ENCODE measurements around the gene WDHD1. TPM values are rescaled to one million over a fixed set of nuclear protein-coding genes. Genes with fewer than 3 reads are reported as not detected.
A peak's percentile ranks its signal among the peaks of the same experiment; 100 is the strongest.

WDHD1 gene
- total RNA-seq, 2 experiments from 2014 or later, result 1.8 to 2.2 TPM

DNA sequence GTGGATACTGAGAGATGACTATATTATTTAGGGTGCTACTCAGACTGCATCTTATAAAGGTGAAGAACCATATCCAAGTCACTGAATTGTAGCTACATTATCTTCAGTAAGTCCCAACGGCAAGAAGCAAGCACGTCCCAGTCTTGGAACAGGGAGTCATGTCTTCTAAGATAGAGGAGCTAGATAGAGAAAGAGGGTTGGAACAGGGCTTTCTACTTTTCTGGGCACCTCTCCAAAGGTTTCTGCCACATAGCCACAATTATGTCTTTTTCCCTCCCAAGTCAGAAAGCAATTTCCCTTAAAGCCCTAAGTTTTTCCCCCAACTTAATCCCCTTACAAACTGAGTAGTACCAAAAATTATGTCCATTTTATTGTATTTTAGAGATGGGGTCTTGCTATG lies 47.0 kb upstream of the WDHD1 start:
- intact Hi-C loops (cut with DNase I, micrococcal nuclease), result no loop called here
- TF ChIP-seq, protein P1, sequence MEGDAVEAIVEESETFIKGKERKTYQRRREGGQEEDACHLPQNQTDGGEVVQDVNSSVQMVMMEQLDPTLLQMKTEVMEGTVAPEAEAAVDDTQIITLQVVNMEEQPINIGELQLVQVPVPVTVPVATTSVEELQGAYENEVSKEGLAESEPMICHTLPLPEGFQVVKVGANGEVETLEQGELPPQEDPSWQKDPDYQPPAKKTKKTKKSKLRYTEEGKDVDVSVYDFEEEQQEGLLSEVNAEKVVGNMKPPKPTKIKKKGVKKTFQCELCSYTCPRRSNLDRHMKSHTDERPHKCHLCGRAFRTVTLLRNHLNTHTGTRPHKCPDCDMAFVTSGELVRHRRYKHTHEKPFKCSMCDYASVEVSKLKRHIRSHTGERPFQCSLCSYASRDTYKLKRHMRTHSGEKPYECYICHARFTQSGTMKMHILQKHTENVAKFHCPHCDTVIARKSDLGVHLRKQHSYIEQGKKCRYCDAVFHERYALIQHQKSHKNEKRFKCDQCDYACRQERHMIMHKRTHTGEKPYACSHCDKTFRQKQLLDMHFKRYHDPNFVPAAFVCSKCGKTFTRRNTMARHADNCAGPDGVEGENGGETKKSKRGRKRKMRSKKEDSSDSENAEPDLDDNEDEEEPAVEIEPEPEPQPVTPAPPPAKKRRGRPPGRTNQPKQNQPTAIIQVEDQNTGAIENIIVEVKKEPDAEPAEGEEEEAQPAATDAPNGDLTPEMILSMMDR (IDR thresholded peaks at IDR 0.05), result no peak
- ChIA-PET CTCF (no interaction called here), POLR2A (no interaction called here)
- no peaks in the 10 kb centered on the region for H3K9me3 Mint-ChIP-seq
- peaks cover 45% of the 10 kb centered on the region for H3K4me1 Mint-ChIP-seq (ENCODE audit: low read depth)
- Histone ChIP-seq H3K27me3 (ENCODE audit: control insufficient read depth in 1 of 2, insufficient read depth in 2 of 2, low read length in 2 of 2) (no peaks in the 10 kb centered on the region), H3K4me3 (ENCODE audit: low read length) (no peak overlapping the region), H3K27ac (ENCODE audit: low read depth in 1 of 2, low read length in 2 of 2) (no peak overlapping the region), H3K9me3 (ENCODE audit: control insufficient read depth in 1 of 2, insufficient read depth in 1 of 2, low read length in 2 of 2) (no peaks in the 10 kb centered on the region), H3K4me1 (ENCODE audit: insufficient read depth, low read length) (peaks cover 21% of the 10 kb centered on the region), H3K36me3 (ENCODE audit: insufficient read depth, low read length) (no peaks in the 10 kb centered on the region)
- no peak overlapping the region for H3K4me3 Mint-ChIP-seq
- no peak overlapping the region for H3K27ac Mint-ChIP-seq
- no peaks in the 10 kb centered on the region for H3K27me3 Mint-ChIP-seq
- no peak for DNase-seq
- no peaks in the 10 kb centered on the region for H3K36me3 Mint-ChIP-seq (ENCODE audit: low read depth)
- ATAC-seq (ENCODE audit: poor library complexity), result no peak

DNA sequence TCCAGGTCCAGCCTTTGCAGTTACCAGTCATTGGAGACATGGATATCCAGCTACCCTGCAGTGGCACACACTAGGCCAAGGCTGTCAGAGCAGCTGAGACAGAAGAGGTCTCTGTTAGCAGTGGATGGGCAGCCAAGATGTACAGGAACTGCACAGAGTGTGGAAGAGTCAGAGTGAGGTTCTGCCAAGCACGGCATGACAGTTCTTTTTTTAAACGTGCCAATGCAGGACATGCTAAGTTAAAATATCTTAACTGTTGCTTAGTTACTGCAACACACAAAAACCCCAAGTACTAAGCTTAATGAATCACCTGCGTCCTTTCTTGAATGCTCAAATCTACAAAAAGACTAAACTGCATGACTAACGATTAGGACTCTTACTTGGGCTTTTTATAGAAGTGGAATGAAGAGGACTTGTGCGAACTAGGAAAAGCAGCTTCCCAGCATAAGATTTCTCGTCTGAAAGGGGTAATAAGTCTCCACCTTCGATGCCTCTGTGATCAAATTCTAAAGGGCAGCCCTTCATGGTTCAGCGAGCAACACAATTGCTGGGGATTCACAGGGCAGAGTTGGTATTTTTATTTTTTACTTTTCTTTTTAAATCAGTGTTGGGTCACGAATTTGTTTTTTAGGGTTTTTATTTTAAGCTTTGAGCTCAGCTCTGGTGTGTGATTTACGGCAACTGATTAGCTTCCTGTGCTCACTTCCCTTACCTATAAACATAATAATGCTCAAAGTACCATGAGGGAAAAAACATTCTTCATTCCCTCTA lies 45.2 kb upstream of the WDHD1 start:
- H3K27ac ChIP-seq (ENCODE audit: low read depth in 1 of 2, low read length in 2 of 2), result peak overlapping the region in 1 of 2 donors; percentile 38
- Mint-ChIP-seq H3K4me3 (peak overlapping the region; percentile 64), H3K36me3 (ENCODE audit: low read depth) (peaks cover 7% of the 10 kb centered on the region), H3K9me3 (no peaks in the 10 kb centered on the region), H3K27ac (peak overlapping the region; percentile 79), H3K27me3 (no peaks in the 10 kb centered on the region), H3K4me1 (ENCODE audit: low read depth) (peaks cover 45% of the 10 kb centered on the region)
- H3K9me3 ChIP-seq (ENCODE audit: control insufficient read depth in 1 of 2, insufficient read depth in 1 of 2, low read length in 2 of 2), result no peaks in the 10 kb centered on the region
- peak overlapping the region; percentile 3 for H3K4me3 ChIP-seq (ENCODE audit: low read length)
- ATAC-seq (ENCODE audit: poor library complexity), result peak; percentile 82
- TF ChIP-seq, protein P1 (IDR thresholded peaks at IDR 0.05), result no peak
- no peaks in the 10 kb centered on the region for H3K36me3 ChIP-seq (ENCODE audit: insufficient read depth, low read length)
- H3K4me1 ChIP-seq (ENCODE audit: insufficient read depth, low read length), result peaks cover 21% of the 10 kb centered on the region
- POLR2A ChIA-PET, result interaction anchor here (0.8 to 3.6 kb wide), 10 partner anchors 12 to 1046 kb away, joined by 3 to 42 read pairs (median 3); partner anchors contain the start of genes CDKN3, MAPK1IP1L, PELI2 and SOCS4
- peak in 6 of 14 experiments; percentile 7 to 68 (median 34) for DNase-seq
- no peaks in the 10 kb centered on the region for H3K27me3 ChIP-seq (ENCODE audit: control insufficient read depth in 1 of 2, insufficient read depth in 2 of 2, low read length in 2 of 2)
- CTCF ChIA-PET, result interaction anchor here (0.5 to 3.0 kb wide), 6 partner anchors 17 to 89 kb away, joined by 3 to 24 read pairs (median 3); partner anchors contain the start of gene MAPK1IP1L
- intact Hi-C loops (cut with DNase I, micrococcal nuclease), result no loop called here

DNA sequence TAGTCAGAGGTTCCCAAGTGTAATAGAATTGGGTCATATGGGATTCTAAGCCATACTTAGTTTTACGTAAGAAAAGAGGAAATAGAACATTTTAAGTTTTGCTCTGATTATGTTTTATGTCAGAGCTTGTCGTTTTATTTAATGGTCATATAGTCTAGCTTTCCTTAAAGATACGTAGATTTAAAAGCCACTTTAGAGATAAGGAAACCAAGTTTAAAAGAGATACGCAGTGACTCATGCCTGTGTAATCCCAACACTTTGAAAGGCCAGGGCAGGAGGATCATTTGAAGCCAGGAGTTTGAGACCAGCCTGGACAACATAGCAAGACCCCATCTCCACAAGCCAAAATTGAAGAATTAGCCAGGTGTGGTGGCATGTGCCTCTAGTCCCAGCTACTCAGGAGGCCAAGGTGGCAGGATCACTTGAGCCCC lies 44.1 kb upstream of the WDHD1 start:
- H3K36me3 ChIP-seq (ENCODE audit: insufficient read depth, low read length), result peaks cover 7% of the 10 kb centered on the region
- ChIA-PET CTCF (interaction anchor here (3.0 kb wide), 1 partner anchor 20 kb away, joined by 24 read pairs; the partner anchor contains the start of gene MAPK1IP1L), POLR2A (interaction anchor here (1.2 to 3.6 kb wide), 2 partner anchors 12 to 19 kb away, joined by 3 to 42 read pairs; partner anchors contain the start of gene MAPK1IP1L)
- H3K9me3 ChIP-seq (ENCODE audit: control insufficient read depth in 1 of 2, insufficient read depth in 1 of 2, low read length in 2 of 2), result no peaks in the 10 kb centered on the region
- Mint-ChIP-seq H3K27ac (peak overlapping the region; percentile 79), H3K9me3 (no peaks in the 10 kb centered on the region), H3K4me3 (peak overlapping the region; percentile 2), H3K27me3 (no peaks in the 10 kb centered on the region), H3K4me1 (ENCODE audit: low read depth) (peaks cover 45% of the 10 kb centered on the region), H3K36me3 (ENCODE audit: low read depth) (peaks cover 15% of the 10 kb centered on the region)
- no peak for ATAC-seq (ENCODE audit: poor library complexity)
- peak overlapping the region in 1 of 2 donors; percentile 2 for H3K27ac ChIP-seq (ENCODE audit: low read depth in 1 of 2, low read length in 2 of 2)
- TF ChIP-seq, protein P1 (IDR thresholded peaks at IDR 0.05), result no peak
- no peak overlapping the region for H3K4me3 ChIP-seq (ENCODE audit: low read length)
- no peak for DNase-seq
- H3K27me3 ChIP-seq (ENCODE audit: control insufficient read depth in 1 of 2, insufficient read depth in 2 of 2, low read length in 2 of 2), result no peaks in the 10 kb centered on the region
- intact Hi-C loops (cut with DNase I, micrococcal nuclease), result no loop called here
- H3K4me1 ChIP-seq (ENCODE audit: insufficient read depth, low read length), result peaks cover 21% of the 10 kb centered on the region

Data from CD4-positive, alpha-beta T cell (primary cell).